ENCODE measurements around the gene ATF6. TPM values are rescaled to one million over a fixed set of nuclear protein-coding genes. Genes with fewer than 3 reads are reported as not detected.

The ATF6 gene
- total and polyA plus RNA-seq, 2 of the 4 experiments (the other 2 are of a cell fraction) = 12.2 to 17.6 TPM

GRCh38 chr1:161848676-161849075 lies 82.6 kb downstream of the ATF6 start:
- Histone ChIP-seq H4K5ac (ENCODE audit: low read depth, low read length) (no peak overlapping the region), H3K4me3 (ENCODE audit: insufficient read depth, low read depth, low read length) (no peak overlapping the region), H2AK9ac (replicated peaks; ENCODE audit: low read depth, low read length, poor library complexity) (no peak overlapping the region), H3K4me2 (ENCODE audit: low read depth, low read length) (no peak overlapping the region), H2BK5ac (ENCODE audit: low read depth, low read length, poor library complexity, severe bottlenecking) (no peak overlapping the region), H2BK20ac (ENCODE audit: low read depth, low read length) (no peak overlapping the region), H3K4me1 (ENCODE audit: control insufficient read depth, insufficient read depth, low read length) (peaks cover 2% of the 10 kb centered on the region; the same call in 1 of the 2 replicates), H2AK5ac (ENCODE audit: low read depth, low read length) (no peak overlapping the region), H2BK15ac (ENCODE audit: low read depth, low read length) (no peak overlapping the region), H3K9me3 (ENCODE audit: control insufficient read depth, insufficient read depth, low read length) (no peaks in the 10 kb centered on the region), H2BK120ac (ENCODE audit: low read depth, low read length) (no peak overlapping the region), H2AFZ (replicated peaks; ENCODE audit: low read length, poor library complexity) (no peak overlapping the region), H3K18ac (ENCODE audit: low read depth, low read length) (no peak overlapping the region), H4K20me1 (ENCODE audit: insufficient read depth, low read length) (no peaks in the 10 kb centered on the region), H3K23ac (ENCODE audit: low read depth, low read length) (no peak overlapping the region), H3K14ac (replicated peaks; ENCODE audit: low read depth, low read length) (no peak overlapping the region), H3K27ac (ENCODE audit: insufficient read depth, low read length) (no peak overlapping the region), H4K8ac (ENCODE audit: low read depth in 2 of 2, low read length in 2 of 2) (no peak overlapping the region), H4K91ac (ENCODE audit: insufficient read depth, low read depth, low read length) (no peak overlapping the region), H3K79me1 (ENCODE audit: low read depth in 1 of 2, low read length in 2 of 2) (0 out of 4 replicates have a peak, but pooled peaks cover 0 to 5% of the 10 kb centered on the region in 2 experiments), H3K56ac (ENCODE audit: extremely low read depth, insufficient read depth, low read length) (no peak overlapping the region), H3K9me1 (ENCODE audit: insufficient read depth, low read length) (0 out of 2 replicates have a peak, but pooled peaks cover 3% of the 10 kb centered on the region), H3K27me3 (ENCODE audit: control insufficient read depth, insufficient read depth, low read length) (no peaks in the 10 kb centered on the region), H3K9ac (ENCODE audit: low read depth, low read length) (no peak overlapping the region), H3K4ac (ENCODE audit: low read depth, low read length) (no peak overlapping the region), H3K36me3 (ENCODE audit: control insufficient read depth, insufficient read depth, low read length) (no peaks in the 10 kb centered on the region)
- ChIA-PET CTCF (no interaction called here), POLR2A (ENCODE audit: unreplicated experiment) (interaction anchor here (0.6 kb wide), 1 partner anchor 493 kb away, joined by 3 read pairs; no protein-coding TSS in a partner anchor)
- ATAC-seq (ENCODE audit: low read depth) (no peak), DNase-seq (no peak)
- BruUV-seq (replicated peaks) = no TSS peak
- WGBS, 2 experiments (ENCODE audit: extremely low coverage in 2 of 2, insufficient read length in 1 of 2) = no CpG with 5 or more reads among the region's 1 CpG
- intact Hi-C loops (cut with micrococcal nuclease) = no loop called here
- TF ChIP-seq RAD21 (IDR thresholded peaks at IDR 0.05; ENCODE audit: low read length) (no peak), MAZ (IDR thresholded peaks at IDR 0.05; ENCODE audit: borderline replicate concordance, low read depth, low read length) (no peak), MXI1 (IDR thresholded peaks at IDR 0.05; ENCODE audit: borderline replicate concordance, low read depth, low read length) (no peak), NFE2L2 (IDR thresholded peaks at IDR 0.05; ENCODE audit: low read depth, low read length) (no peak), CTCF (conservative IDR thresholded peaks at IDR 0.05; ENCODE audit: low read depth, low read length) (no peak), BHLHE40 (IDR thresholded peaks at IDR 0.05; ENCODE audit: low read depth, low read length) (no peak), FOS (IDR thresholded peaks at IDR 0.05; ENCODE audit: low read depth, low read length) (no peak), ELK1 (IDR thresholded peaks at IDR 0.05; ENCODE audit: borderline replicate concordance, low read depth, low read length) (no peak), RFX5 (IDR thresholded peaks at IDR 0.05; ENCODE audit: low read depth, low read length) (no peak), POLR2A (IDR thresholded peaks at IDR 0.05; ENCODE audit: low read depth, low read length) (no peak), CHD1 (IDR thresholded peaks at IDR 0.05; ENCODE audit: low read depth, low read length) (no peak), MAFK (IDR thresholded peaks at IDR 0.05; ENCODE audit: low read depth, low read length) (no peak)
- dilution Hi-C loops (cut with HindIII; ENCODE audit: low sequenced_read_pairs, unreplicated experiment) = no loop called here
- in situ Hi-C loops (cut with MboI; ENCODE audit: low sequenced_read_pairs) = no loop called here
